Nephron (organoid): ENCODE measurements around the gene LYZ.

Source experiments
- H3K27ac Mint-ChIP-seq, 3 experiments: 2 replicates each; pipeline ENCODE4 v1.8.0; 2020; ENCODE audit warnings: mixed read lengths in 3 of 3, mild to moderate bottlenecking in 2 of 3, moderate library complexity in 1 of 3
- H3K27me3 Mint-ChIP-seq: 2 replicates; pipeline ENCODE4 v1.8.0; 2021; ENCODE audit warnings: low read depth, mild to moderate bottlenecking, moderate library complexity, mixed read lengths
- H3K36me3 Mint-ChIP-seq: 2 replicates; pipeline ENCODE4 v1.8.0; 2020; ENCODE audit warnings: low read depth, mixed read lengths
- H3K4me1 Mint-ChIP-seq: 2 replicates; pipeline ENCODE4 v1.8.0; 2020; ENCODE audit warnings: mixed read lengths
- H3K4me3 Mint-ChIP-seq, 3 experiments: 2 replicates each; pipeline ENCODE4 v1.8.0; 2020; ENCODE audit warnings: mild to moderate bottlenecking in 3 of 3, mixed read lengths in 3 of 3, moderate library complexity in 2 of 3
- H3K9me3 Mint-ChIP-seq: 2 replicates; pipeline ENCODE4 v1.8.0; 2020; ENCODE audit warnings: mixed read lengths
- CTCF ChIP-seq, 3 experiments: fragments of 200-600 bp; sonication (generic); IDR thresholded peaks; one replicate each; pipeline ENCODE4 v1.5.0; 2021; ENCODE audit warnings: antibody characterized with exemption in 3 of 3; ENCODE audit not compliant: unreplicated experiment in 3 of 3

LYZ gene

GRCh38 chr12:69318225-69318624 lies 30.0 kb upstream of the LYZ start:
- no peak overlapping the region for H3K4me3 Mint-ChIP-seq
- TF ChIP-seq CTCF (IDR thresholded peaks at IDR 0.05; ENCODE audit: unreplicated experiment in 3 of 3), result no peak
- H3K36me3 Mint-ChIP-seq, result no peaks in the 10 kb centered on the region

DNA sequence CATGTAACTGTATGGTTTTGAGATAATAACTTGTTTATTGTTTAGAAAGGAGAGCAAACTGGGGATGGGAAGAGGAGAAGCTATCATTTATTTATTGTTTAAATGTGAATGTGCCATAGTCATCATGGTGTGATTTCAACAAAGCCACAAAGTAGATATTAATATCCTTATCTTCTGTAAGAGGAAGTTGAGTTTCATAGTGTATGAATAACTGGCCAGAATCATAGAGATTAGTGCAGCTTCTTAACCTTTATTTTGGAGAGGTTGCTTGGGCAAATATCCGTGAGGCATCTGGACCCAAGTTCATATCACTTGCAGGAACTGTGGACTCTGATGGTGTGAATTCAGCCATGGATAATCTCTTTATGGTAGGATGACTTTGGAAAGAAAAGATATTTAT lies 26.8 kb upstream of the LYZ start:
- H3K4me1 Mint-ChIP-seq, result no peaks in the 10 kb centered on the region
- no peak overlapping the region for H3K4me3 Mint-ChIP-seq
- no peak for TF ChIP-seq CTCF (IDR thresholded peaks at IDR 0.05; ENCODE audit: unreplicated experiment in 3 of 3)
- H3K36me3 Mint-ChIP-seq, result no peaks in the 10 kb centered on the region
- H3K27ac Mint-ChIP-seq, result no peak overlapping the region
- H3K9me3 Mint-ChIP-seq, result peaks cover 23% of the 10 kb centered on the region
- H3K27me3 Mint-ChIP-seq, result no peaks in the 10 kb centered on the region

More at GRCh38 chr12:69318225-69318624, 30.0 kb upstream of the LYZ start:
- Mint-ChIP-seq H3K27me3 (no peaks in the 10 kb centered on the region), H3K4me1 (no peaks in the 10 kb centered on the region), H3K27ac (no peak overlapping the region), H3K9me3 (peaks cover 34% of the 10 kb centered on the region)

DNA sequence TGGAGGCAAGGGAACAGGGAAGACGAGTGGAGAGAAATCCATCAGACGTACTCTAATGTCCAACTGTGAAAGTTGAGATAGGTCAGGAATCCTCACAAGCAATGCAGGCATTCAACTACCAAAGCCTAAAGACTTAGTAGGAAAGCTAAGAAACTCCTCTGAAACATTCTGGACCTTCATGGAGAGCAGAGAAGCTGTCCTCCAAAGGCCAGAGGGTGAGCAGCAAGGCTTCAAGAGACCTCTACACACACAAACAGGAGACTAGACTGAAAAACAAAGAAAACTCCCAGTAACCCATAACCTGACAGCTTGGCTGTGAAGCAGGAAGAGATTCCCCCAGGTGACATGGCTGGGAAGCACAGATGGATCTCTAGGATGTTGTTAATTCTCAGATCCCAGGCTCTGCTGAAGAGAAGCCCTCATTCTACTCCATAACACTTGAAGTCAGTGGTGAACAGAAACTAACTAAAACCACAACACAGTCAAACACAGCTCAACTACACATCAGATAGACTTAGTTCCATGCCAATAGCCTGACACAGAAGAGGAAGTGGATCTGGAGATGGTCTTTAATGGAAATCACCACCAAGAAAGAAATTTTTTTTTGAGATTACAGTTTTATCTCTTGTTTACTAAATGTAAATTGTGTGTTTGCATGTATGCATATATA lies 23.2 kb upstream of the LYZ start:
- no peak for TF ChIP-seq CTCF (IDR thresholded peaks at IDR 0.05; ENCODE audit: unreplicated experiment in 3 of 3)
- H3K9me3 Mint-ChIP-seq, result peaks cover 4% of the 10 kb centered on the region
- H3K27ac Mint-ChIP-seq, result no peak overlapping the region
- H3K36me3 Mint-ChIP-seq, result no peaks in the 10 kb centered on the region
- peaks cover 21% of the 10 kb centered on the region for H3K27me3 Mint-ChIP-seq
- no peak overlapping the region for H3K4me3 Mint-ChIP-seq
- no peaks in the 10 kb centered on the region for H3K4me1 Mint-ChIP-seq

GRCh38 chr12:69328426-69328825 lies 19.8 kb upstream of the LYZ start:
- Mint-ChIP-seq H3K9me3 (no peaks in the 10 kb centered on the region), H3K4me1 (peaks cover 15% of the 10 kb centered on the region), H3K27me3 (peaks cover 44% of the 10 kb centered on the region), H3K4me3 (no peak overlapping the region), H3K36me3 (no peaks in the 10 kb centered on the region), H3K27ac (peak overlapping the region in 1 of 3 experiments; percentile 9)
- TF ChIP-seq CTCF (IDR thresholded peaks at IDR 0.05; ENCODE audit: unreplicated experiment in 3 of 3), result no peak

GRCh38 chr12:69329669-69330428 lies 18.3 kb upstream of the LYZ start:
- Mint-ChIP-seq H3K27ac (peak overlapping the region; percentile 0 to 90 (median 72)), H3K36me3 (no peaks in the 10 kb centered on the region), H3K9me3 (no peaks in the 10 kb centered on the region), H3K4me3 (peak overlapping the region in 2 of 3 experiments; percentile 28 to 70), H3K4me1 (peaks cover 15% of the 10 kb centered on the region), H3K27me3 (peaks cover 46% of the 10 kb centered on the region)
- TF ChIP-seq CTCF (IDR thresholded peaks at IDR 0.05; ENCODE audit: unreplicated experiment in 3 of 3), result no peak
